ENCODE results near the gene WDR5. TPM values are rescaled to one million over a fixed set of nuclear protein-coding genes. Genes with fewer than 3 reads are reported as not detected.

WDR5 gene
- polyA plus RNA-seq, 2 of the 4 experiments (the other 2 are of a cell fraction) = 37.9 to 46.0 TPM

DNA sequence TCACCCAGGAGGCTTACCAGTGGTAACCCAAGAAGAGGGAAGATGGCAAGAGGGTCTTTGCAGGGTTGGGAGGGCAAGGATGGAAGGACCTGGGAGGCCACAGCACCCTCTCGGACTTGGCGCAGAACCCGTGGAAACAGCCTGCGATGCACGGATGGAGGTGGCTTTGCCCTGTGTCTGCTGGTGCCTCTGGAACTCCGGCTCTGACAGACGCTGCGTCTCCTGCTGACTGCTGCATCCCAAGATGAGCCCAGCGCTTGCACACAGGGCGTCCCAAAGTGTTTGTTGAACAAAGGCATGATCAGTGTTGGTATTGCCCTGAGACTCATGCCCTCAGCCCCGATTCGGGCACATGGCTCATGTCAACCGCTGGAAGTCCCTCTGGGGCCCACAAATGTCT lies 30.5 kb downstream of the WDR5 start:
- Histone ChIP-seq H3K4me2 (no peak overlapping the region), H3K9me3 (peaks cover 4% of the 10 kb centered on the region; the same call in 1 of the 3 replicates), H3K4me3 (no peak overlapping the region), H3K27ac (no peak overlapping the region), H3K4me1 (peaks cover 13% of the 10 kb centered on the region; the same call in 2 of the 3 replicates)
- no peak for TF ChIP-seq CEBPB (IDR thresholded peaks at IDR 0.05)
- DNase-seq (ENCODE audit: low read depth in 1 of 2, low spot score in 1 of 2) (no peak), FAIRE-seq (no peak), ATAC-seq (no peak)
- CTCF ChIA-PET = interaction anchor here (0.8 to 1.8 kb wide), 2 partner anchors 276 to 283 kb away, joined by 3 to 4 read pairs; no protein-coding TSS in a partner anchor
- POLR2A ChIA-PET = no interaction called here
- WGBS (ENCODE audit: missing lambda C conversion rate) = 96% methylated on average over 10 of the region's 13 CpGs

DNA sequence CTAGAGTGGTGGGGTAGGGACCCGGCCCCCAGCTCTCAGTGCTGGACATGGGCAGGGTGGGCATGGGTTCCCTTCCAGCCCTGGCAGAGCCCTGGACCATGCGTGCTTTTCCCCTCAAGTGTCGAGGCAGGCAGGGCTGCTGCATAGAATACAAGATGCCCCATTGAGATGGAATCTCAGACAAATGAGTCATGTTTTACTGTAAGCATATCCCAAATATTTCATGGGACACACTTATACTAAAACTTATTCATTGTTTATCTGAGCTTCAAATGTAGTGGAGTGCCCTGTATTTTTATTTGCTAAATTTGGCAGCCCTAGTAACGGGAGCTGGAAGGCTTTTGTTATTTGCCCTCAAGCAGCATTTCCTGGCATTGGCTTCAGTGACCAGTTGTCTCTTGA lies 31.6 kb downstream of the WDR5 start:
- Histone ChIP-seq H3K4me1 (peaks cover 13% of the 10 kb centered on the region; the same call in 2 of the 3 replicates), H3K27ac (no peak overlapping the region), H3K4me3 (no peak overlapping the region), H3K9me3 (peaks cover 4% of the 10 kb centered on the region; the same call in 1 of the 3 replicates), H3K4me2 (no peak overlapping the region)
- ChIA-PET POLR2A (no interaction called here), CTCF (interaction anchor here (0.8 to 6.4 kb wide), 5 partner anchors 21 to 280 kb away, joined by 3 to 178 read pairs (median 7); no protein-coding TSS in a partner anchor)
- TF ChIP-seq NPAS2 (CRISPR knock-in tag; IDR thresholded peaks at IDR 0.05; ENCODE audit: borderline replicate concordance) = no peak
- no peak for TF ChIP-seq CBX2 (IDR thresholded peaks at IDR 0.05; ENCODE audit: borderline replicate concordance, low read depth)
- ATAC-seq (no peak), FAIRE-seq (no peak), DNase-seq (ENCODE audit: low read depth in 1 of 2, low spot score in 1 of 2) (peak in 1 of 2 experiments; percentile 19)
- WGBS (ENCODE audit: missing lambda C conversion rate) = 49% methylated on average over 4 of the region's 4 CpGs

DNA sequence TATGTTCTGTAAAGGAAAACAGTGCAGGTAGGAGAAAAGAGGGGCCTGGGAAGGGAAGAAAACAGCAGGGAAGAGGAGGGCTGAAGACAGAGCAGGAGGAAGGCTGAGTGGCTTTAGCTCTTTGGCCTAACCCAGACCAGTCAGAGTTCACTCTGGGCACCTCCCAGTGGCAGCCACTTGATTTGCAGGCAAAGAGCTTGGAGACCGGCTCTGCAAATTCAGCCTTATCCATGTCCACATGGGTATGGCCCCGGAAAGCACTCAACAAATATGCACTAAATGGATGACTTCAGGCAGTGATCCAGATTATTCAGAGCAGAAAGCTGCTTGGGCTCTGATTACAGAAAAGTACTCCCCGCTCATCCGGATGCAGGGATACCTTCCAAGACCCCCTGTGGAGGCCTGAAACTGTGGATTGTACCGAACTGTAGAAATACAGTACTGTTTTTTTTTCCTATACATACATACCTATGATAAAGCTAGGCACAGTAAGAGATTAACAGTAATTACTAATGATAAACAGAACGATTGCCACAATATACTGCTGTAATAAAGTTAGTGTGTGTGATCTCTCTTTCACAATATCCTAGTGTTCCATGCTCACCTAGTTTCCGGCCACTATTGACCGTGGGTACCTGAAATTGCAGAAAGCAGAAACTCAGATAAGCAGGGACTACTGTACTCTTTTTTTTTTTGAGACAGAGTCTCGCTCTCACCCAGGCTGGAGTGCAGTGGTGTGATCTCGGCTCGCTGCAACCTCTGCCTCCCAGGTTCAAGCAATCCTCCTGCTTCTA lies 33.1 kb downstream of the WDR5 start:
- Histone ChIP-seq H3K4me3 (no peak overlapping the region), H3K9me3 (peaks cover 4% of the 10 kb centered on the region; the same call in 1 of the 3 replicates), H3K27ac (no peak overlapping the region), H3K4me1 (peaks cover 13% of the 10 kb centered on the region; the same call in 2 of the 3 replicates), H3K4me2 (no peak overlapping the region)
- ChIA-PET CTCF (interaction anchor here (0.8 to 6.4 kb wide), 13 partner anchors 19 to 487 kb away, joined by 3 to 178 read pairs (median 7); no protein-coding TSS in a partner anchor), POLR2A (interaction anchor here (0.9 kb wide), 1 partner anchor 274 kb away, joined by 4 read pairs; no protein-coding TSS in a partner anchor)
- DNase-seq (ENCODE audit: low read depth in 1 of 2, low spot score in 1 of 2) (peak in 1 of 2 experiments; percentile 54), FAIRE-seq (no peak), ATAC-seq (no peak)
- WGBS (ENCODE audit: missing lambda C conversion rate) = 90% methylated on average over 11 of the region's 11 CpGs
- TF ChIP-seq RCOR1 (IDR thresholded peaks at IDR 0.05; ENCODE audit: low read depth, low read length) (no peak), RARB (CRISPR knock-in tag; IDR thresholded peaks at IDR 0.05) (no peak), SREBF2 (IDR thresholded peaks at IDR 0.05) (no peak), POLR2AphosphoS2 (conservative IDR thresholded peaks at IDR 0.05; ENCODE audit: low read length) (no peak), NR3C1 (IDR thresholded peaks at IDR 0.05) (no peak), ZNF302 (CRISPR knock-in tag; IDR thresholded peaks at IDR 0.05) (no peak), FOXS1 (CRISPR knock-in tag; IDR thresholded peaks at IDR 0.05) (no peak), ESRRA (IDR thresholded peaks at IDR 0.05; ENCODE audit: borderline replicate concordance, low read length) (no peak), FOSL2 (IDR thresholded peaks at IDR 0.05) (no peak), FOSL2 (CRISPR knock-in tag; IDR thresholded peaks at IDR 0.05) (no peak)
- TF ChIP-seq, protein P1, sequence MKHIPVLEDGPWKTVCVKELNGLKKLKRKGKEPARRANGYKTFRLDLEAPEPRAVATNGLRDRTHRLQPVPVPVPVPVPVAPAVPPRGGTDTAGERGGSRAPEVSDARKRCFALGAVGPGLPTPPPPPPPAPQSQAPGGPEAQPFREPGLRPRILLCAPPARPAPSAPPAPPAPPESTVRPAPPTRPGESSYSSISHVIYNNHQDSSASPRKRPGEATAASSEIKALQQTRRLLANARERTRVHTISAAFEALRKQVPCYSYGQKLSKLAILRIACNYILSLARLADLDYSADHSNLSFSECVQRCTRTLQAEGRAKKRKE (CRISPR knock-in tag; IDR thresholded peaks at IDR 0.05; ENCODE audit: low read depth) = no peak
- TF ChIP-seq, protein P2, sequence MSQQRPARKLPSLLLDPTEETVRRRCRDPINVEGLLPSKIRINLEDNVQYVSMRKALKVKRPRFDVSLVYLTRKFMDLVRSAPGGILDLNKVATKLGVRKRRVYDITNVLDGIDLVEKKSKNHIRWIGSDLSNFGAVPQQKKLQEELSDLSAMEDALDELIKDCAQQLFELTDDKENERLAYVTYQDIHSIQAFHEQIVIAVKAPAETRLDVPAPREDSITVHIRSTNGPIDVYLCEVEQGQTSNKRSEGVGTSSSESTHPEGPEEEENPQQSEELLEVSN (IDR thresholded peaks at IDR 0.05; ENCODE audit: borderline replicate concordance, low read depth) = no peak
- TF ChIP-seq, protein P3, sequence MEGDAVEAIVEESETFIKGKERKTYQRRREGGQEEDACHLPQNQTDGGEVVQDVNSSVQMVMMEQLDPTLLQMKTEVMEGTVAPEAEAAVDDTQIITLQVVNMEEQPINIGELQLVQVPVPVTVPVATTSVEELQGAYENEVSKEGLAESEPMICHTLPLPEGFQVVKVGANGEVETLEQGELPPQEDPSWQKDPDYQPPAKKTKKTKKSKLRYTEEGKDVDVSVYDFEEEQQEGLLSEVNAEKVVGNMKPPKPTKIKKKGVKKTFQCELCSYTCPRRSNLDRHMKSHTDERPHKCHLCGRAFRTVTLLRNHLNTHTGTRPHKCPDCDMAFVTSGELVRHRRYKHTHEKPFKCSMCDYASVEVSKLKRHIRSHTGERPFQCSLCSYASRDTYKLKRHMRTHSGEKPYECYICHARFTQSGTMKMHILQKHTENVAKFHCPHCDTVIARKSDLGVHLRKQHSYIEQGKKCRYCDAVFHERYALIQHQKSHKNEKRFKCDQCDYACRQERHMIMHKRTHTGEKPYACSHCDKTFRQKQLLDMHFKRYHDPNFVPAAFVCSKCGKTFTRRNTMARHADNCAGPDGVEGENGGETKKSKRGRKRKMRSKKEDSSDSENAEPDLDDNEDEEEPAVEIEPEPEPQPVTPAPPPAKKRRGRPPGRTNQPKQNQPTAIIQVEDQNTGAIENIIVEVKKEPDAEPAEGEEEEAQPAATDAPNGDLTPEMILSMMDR (IDR thresholded peaks at IDR 0.05) = no peak; the same call in 2 of the 3 replicates

Measured in A549 (cell line).